Small intestine (tissue), 7 donors: ENCODE measurements around the gene TMEM232. TPM values are rescaled to one million over a fixed set of nuclear protein-coding genes. Genes with fewer than 3 reads are reported as not detected.
"Not testable (repeated sequence)": the region's sequence is repeated elsewhere in the genome, so short reads cannot be mapped to it uniquely, and the experiment has no call there.

Experiments used
- DNase-seq, 2 donors: peaks; one replicate each; pipeline versions ENCODE4 v3.0.0 to v3.0.0-alpha.2; 2013
- FAIRE-seq: peaks from 2 replicates; lab custom pipeline; 2012; peaks lifted over from hg19 to GRCh38; lab: Jason Lieb, UNC
- H3K27ac ChIP-seq, 3 donors: one replicate each; pipeline ENCODE4 v1.5.1; 2013; ENCODE audit warnings: low read length in 2 of 3, mild to moderate bottlenecking in 2 of 3, control low read depth in 1 of 3, inconsistent platforms in 1 of 3, low read depth in 1 of 3, moderate library complexity in 1 of 3
- H3K27me3 ChIP-seq, 3 donors: one replicate each; pipeline ENCODE4 v1.6.1; 2013; ENCODE audit warnings: low read length in 3 of 3, inconsistent platforms in 1 of 3; ENCODE audit not compliant: control insufficient read depth in 3 of 3, insufficient read depth in 3 of 3
- H3K36me3 ChIP-seq, 3 donors: one replicate each; pipeline ENCODE4 v1.6.1; 2013; ENCODE audit warnings: low read length in 3 of 3, inconsistent platforms in 1 of 3, low read depth in 1 of 3, mild to moderate bottlenecking in 1 of 3, moderate library complexity in 1 of 3; ENCODE audit not compliant: control insufficient read depth in 3 of 3, insufficient read depth in 2 of 3
- H3K4me1 ChIP-seq, 3 donors: one replicate each; pipeline ENCODE4 v1.6.1; 2013; ENCODE audit warnings: low read length in 2 of 3, inconsistent platforms in 1 of 3, low read depth in 1 of 3, mild to moderate bottlenecking in 1 of 3, moderate library complexity in 1 of 3; ENCODE audit not compliant: control insufficient read depth in 3 of 3, insufficient read depth in 2 of 3
- H3K4me3 ChIP-seq, 3 donors: one replicate each; pipeline ENCODE4 v1.5.1; 2013; ENCODE audit warnings: low read length in 3 of 3, control low read depth in 1 of 3, inconsistent platforms in 1 of 3, low read depth in 1 of 3, mild to moderate bottlenecking in 1 of 3, moderate library complexity in 1 of 3
- H3K9me3 ChIP-seq, 2 donors: one replicate each; pipeline ENCODE4 v1.6.1; 2013; ENCODE audit warnings: low read depth in 1 of 2, low read length in 1 of 2; ENCODE audit not compliant: control insufficient read depth in 2 of 2, insufficient read depth in 1 of 2
- WGBS, 3 donors: extraction: QIAGEN DNeasy Blood & Tissue Kit; methylation state at CpG; one replicate each; pipeline ENCODE4 v1.1.7; 2013; 5-methylcytosine and 5-hydroxymethylcytosine counted together
- polyA plus RNA-seq, 4 donors: library from polyadenylated mRNA; stranded (reverse) in 3 of 4; unstranded in 1 of 4; fragments of 200-250 nt in 3 of 4; fragments of 120-200 nt in 1 of 4; gene quantifications; one replicate each; pipeline versions ENCODE4 v1.2.1 to v1.2.3, GENCODE V29; 2013
- donor health status: healthy with polysubstance abuse.
- donor health status: control.
- donor health status: control.
- donor health status: Bipolar disorder and iron deficiency.
- donor health status: healthy.

Gene TMEM232
- polyA plus RNA-seq, 4 donors, result 0.27 to 2.5 (median 1.0) TPM

GRCh38 chr5:110731499-110731898 is 5.0 kb upstream of the TMEM232 start:
- H3K4me1 ChIP-seq, H3K9me3 ChIP-seq, H3K36me3 ChIP-seq, DNase-seq, H3K4me3 ChIP-seq, FAIRE-seq, H3K27ac ChIP-seq, H3K27me3 ChIP-seq: not testable (repeated sequence)
- 93 to 100% (median 95%) methylated on average over 2 of the region's 2 CpGs for WGBS, 3 donors

GRCh38 chr5:110727025-110727314 is 499 bp upstream of the TMEM232 start:
- no peak for FAIRE-seq
- 20 to 39% (median 34%) methylated on average over 5 of the region's 5 CpGs for WGBS, 3 donors

GRCh38 chr5:110718311-110718710 is 8.2 kb downstream of the TMEM232 start:
- no peak overlapping the region for H3K27ac ChIP-seq
- H3K4me1 ChIP-seq, result no peaks in the 10 kb centered on the region
- H3K4me3 ChIP-seq, result no peak overlapping the region
- 66 to 72% (median 67%) methylated on average over 2 of the region's 2 CpGs for WGBS, 3 donors
- DNase-seq, result no peak
- H3K27me3 ChIP-seq, result no peaks in the 10 kb centered on the region
- FAIRE-seq, result no peak
- H3K36me3 ChIP-seq, result no peaks in the 10 kb centered on the region
- H3K9me3 ChIP-seq, result no peaks in the 10 kb centered on the region

More at GRCh38 chr5:110727025-110727314, 499 bp upstream of the TMEM232 start:
- no peaks in the 10 kb centered on the region for H3K9me3 ChIP-seq
- no peaks in the 10 kb centered on the region for H3K4me1 ChIP-seq
- peak overlapping the region in 1 of 3 donors; percentile 27 for H3K27ac ChIP-seq
- H3K36me3 ChIP-seq, result peaks cover 0 to 3% (median 0%) of the 10 kb centered on the region in 3 donors
- DNase-seq, result peak in 1 of 2 donors; percentile 22
- H3K4me3 ChIP-seq, result peak overlapping the region in 2 of 3 donors; percentile 40 to 66
- H3K27me3 ChIP-seq, result no peaks in the 10 kb centered on the region

GRCh38 chr5:110716247-110717245 is 9.9 kb downstream of the TMEM232 start:
- 70 to 90% (median 80%) methylated on average over 5 of the region's 5 CpGs for WGBS, 3 donors
- H3K27ac ChIP-seq, result no peak overlapping the region

GRCh38 chr5:110707260-110707844 is 19.1 kb downstream of the TMEM232 start:
- FAIRE-seq (no peak), DNase-seq (no peak)
- H3K36me3 ChIP-seq, result no peaks in the 10 kb centered on the region
- no peak overlapping the region for H3K4me3 ChIP-seq
- H3K4me1 ChIP-seq, result no peaks in the 10 kb centered on the region
- H3K27me3 ChIP-seq, result no peaks in the 10 kb centered on the region
- no peaks in the 10 kb centered on the region for H3K9me3 ChIP-seq
- no peak overlapping the region for H3K27ac ChIP-seq
- WGBS, 3 donors, result 68 to 80% (median 72%) methylated on average over 3 of the region's 3 CpGs

More at GRCh38 chr5:110716247-110717245, 9.9 kb downstream of the TMEM232 start:
- H3K4me3 ChIP-seq, result no peak overlapping the region
- H3K9me3 ChIP-seq, result no peaks in the 10 kb centered on the region
- no peaks in the 10 kb centered on the region for H3K4me1 ChIP-seq
- H3K36me3 ChIP-seq, result no peaks in the 10 kb centered on the region
- DNase-seq (no peak), FAIRE-seq (no peak)
- no peaks in the 10 kb centered on the region for H3K27me3 ChIP-seq

DNA sequence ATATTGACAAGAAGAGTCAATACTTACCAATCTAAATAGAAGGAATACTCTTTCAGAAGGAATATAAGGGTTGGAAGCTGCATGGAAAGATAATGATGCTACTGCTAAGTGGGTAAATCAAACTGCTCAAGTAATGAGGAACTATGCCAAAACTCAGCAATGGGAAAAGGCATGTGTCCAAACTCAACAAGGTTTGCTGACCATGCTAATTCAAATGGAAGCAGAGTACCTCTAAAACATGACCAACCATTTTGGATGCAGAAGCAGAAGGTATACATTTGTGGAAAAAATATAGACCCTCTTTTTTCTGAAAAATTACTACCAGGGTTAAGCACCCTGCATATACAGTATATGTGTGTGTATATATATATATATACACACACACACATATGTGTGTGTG is 21.1 kb downstream of the TMEM232 start:
- no peaks in the 10 kb centered on the region for H3K4me1 ChIP-seq
- FAIRE-seq (no peak), DNase-seq (no peak)
- H3K27ac ChIP-seq, result no peak overlapping the region
- H3K9me3 ChIP-seq, result no peaks in the 10 kb centered on the region
- H3K36me3 ChIP-seq, result no peaks in the 10 kb centered on the region
- no peak overlapping the region for H3K4me3 ChIP-seq
- H3K27me3 ChIP-seq, result no peaks in the 10 kb centered on the region

- H3K27me3 ChIP-seq, result no peaks in the 10 kb centered on the region
- 63 to 76% (median 67%) methylated on average over 2 of the region's 2 CpGs for WGBS, 3 donors
- H3K4me3 ChIP-seq, result no peak overlapping the region
- FAIRE-seq (no peak), DNase-seq (no peak)
- H3K4me1 ChIP-seq, result no peaks in the 10 kb centered on the region
- no peaks in the 10 kb centered on the region for H3K9me3 ChIP-seq
- H3K27ac ChIP-seq, result no peak overlapping the region
- H3K36me3 ChIP-seq, result no peaks in the 10 kb centered on the region
These were observed 23.0 kb downstream of the TMEM232 start for GRCh38 chr5:110703481-110703880.

- Histone ChIP-seq H3K9me3 (no peaks in the 10 kb centered on the region), H3K4me3 (no peak overlapping the region), H3K36me3 (no peaks in the 10 kb centered on the region), H3K4me1 (no peaks in the 10 kb centered on the region), H3K27ac (no peak overlapping the region), H3K27me3 (no peaks in the 10 kb centered on the region)
- WGBS, 3 donors, result 50 to 62% (median 54%) methylated on average over 3 of the region's 3 CpGs
- FAIRE-seq (no peak), DNase-seq (no peak)
These were observed 23.8 kb downstream of the TMEM232 start for GRCh38 chr5:110702704-110703103.
